SIG-M5 (cell line): ENCODE results near the gene AP2M1.

Source experiments
- DNase-seq: peaks from one replicate; lab custom pipeline; 2025; lab: John Stamatoyannopoulos, UW

Gene AP2M1

GRCh38 chr3:184228376-184229137 lies 53.9 kb downstream of the AP2M1 start:
- no peak for DNase-seq

GRCh38 chr3:184229394-184230080 lies 54.9 kb downstream of the AP2M1 start, which contains the start of gene VWA5B2:
VWA5B2 (plus strand) TSS chr3:184229585; CDS start chr3:184230529, 944 bp downstream.
- DNase-seq = no peak

- DNase-seq = no peak
Measured at GRCh38 chr3:184230081-184230602, 55.5 kb downstream of the AP2M1 start.

GRCh38 chr3:184230603-184231528 lies 56.2 kb downstream of the AP2M1 start:
- DNase-seq = no peak

GRCh38 chr3:184231671-184232070 lies 57.0 kb downstream of the AP2M1 start:
- no peak for DNase-seq

GRCh38 chr3:184233127-184233843 lies 58.6 kb downstream of the AP2M1 start:
- no peak for DNase-seq
